Retina (tissue), 1 donor: ENCODE data around the gene TFIP11.

ENCODE experiments used
- DNase-seq: peaks from one replicate; pipeline ENCODE4 v3.0.0-alpha.2; 2016

TFIP11 gene

DNA sequence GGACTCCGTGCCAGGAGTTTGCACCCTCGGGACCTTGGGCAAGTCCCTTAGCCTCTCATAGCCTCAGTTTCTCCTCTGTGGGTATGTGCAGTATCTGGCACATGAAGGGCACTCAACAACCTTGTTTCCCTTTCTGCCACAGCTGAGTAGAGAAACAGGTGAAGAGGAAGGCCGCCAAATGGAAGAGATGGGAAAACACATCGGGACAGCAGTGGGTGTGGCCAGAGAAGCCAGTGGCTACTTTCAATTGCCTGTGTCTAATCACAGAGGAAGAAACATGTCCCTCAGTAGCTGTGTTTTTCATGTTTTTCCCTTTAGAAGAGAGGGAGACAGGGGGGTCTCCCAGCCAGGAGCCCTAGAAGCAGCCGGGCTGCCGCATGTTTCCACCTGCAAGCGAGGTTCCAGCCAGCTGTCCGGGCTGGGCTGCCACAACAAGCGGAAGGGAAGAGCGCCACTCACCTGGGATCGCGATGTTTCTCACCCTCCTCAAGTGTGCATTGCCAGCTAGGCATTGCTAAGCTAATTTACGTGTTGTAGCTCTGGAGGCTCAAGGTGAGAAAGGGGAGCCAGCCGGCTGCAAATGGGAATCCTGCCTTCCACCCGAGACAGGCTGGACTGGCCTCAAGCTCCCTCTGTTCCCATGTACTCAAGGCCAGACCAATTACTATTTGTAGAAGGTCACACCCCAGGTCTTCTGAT, 66.5 kb downstream of the TFIP11 start:
- no peak for DNase-seq

DNA sequence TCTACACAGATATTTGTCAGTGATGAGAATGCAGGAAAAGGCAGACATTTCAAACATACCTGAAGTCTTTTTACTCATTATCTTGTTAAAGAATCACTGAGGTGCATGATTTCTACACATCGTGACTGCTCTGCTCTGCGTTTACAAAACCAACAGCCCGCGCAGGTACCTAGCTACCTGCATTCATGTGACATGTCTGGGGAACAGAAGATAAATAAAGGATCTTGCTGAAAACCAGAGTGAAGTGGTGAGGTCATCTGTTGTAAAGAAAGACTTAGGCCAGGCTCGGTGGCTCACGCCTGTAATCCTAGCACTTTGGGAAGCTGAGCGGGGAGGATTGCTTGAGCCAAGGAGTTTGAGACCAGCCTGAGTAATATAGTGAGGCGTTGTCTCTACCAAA, 67.5 kb downstream of the TFIP11 start:
- DNase-seq = no peak

DNA sequence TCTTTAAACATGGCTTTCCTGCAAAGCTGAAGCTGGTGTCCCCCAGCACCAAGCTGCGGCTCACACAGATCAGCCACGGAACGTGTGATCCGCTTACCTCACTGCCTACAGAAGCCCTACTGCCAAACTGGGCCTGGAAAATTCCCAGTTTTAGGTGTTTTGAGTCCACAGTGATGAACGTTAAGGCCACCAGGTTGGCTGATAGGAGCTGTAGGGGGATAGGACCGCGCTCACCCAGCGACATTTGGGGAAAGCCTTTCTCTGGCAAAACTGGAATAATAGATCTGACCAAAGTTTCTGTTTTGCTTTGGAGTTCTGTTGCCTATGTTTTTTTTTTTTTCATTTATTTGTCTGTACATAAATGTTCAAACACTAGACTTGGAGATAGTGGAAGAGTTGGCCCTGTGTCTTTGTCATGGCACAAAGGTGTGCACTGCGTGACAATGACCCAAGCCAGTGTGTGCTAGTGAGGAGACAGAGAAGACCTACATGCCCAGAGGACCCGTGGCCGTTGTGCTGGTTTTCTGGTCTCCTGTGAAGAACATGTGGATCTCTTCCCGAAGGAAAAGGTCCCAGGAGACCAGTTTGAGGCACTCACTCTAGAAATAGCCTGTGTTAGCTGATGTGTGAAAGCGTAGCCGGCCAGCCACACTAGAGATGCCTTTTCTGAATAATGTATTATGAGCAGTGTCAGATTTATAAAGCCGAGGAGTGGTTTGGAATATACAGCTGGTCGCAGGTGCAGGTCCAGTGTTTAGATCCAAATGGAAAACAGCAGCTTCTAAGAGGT, 68.2 kb downstream of the TFIP11 start:
- DNase-seq = peak; percentile 54

DNA sequence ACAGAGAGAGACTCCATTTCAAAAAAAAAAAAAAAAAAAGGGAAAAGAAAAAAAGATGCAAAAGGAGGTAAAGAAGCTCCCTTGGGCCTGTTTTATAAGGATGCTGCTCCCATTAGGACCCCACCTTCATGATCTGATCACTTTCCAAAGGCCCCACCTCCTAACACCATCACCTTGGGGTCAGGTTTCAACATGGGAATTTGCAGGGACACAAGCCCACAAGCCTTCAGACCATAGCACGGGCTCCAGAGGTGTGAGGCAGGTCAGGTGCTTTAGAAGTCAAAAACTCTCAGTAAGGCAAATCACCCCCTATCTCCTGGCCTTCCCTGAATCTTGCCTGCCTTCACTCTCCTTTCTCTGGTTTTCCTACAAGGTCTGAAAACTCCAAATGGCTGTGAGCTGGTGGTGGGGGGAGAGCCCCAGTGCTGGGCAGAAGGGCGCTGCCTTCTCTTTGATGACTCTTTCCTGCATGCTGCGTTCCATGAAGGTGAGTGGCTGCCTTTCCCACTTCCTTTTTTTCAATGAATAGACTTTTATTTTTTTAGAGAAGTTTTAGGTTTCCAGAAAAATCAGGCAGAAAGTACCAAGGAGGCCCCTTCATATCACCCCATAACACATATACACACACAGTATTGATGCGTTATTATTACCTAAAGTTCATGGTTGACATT, 70.1 kb downstream of the TFIP11 start:
- no peak for DNase-seq
